ENCODE results near the gene DENND1A. TPM values are rescaled to one million over a fixed set of nuclear protein-coding genes. Genes with fewer than 3 reads are reported as not detected.

Gene DENND1A
- total RNA-seq, 4 donors from 2014 or later: 20.9 to 33.6 (median 23.7) TPM

GRCh38 chr9:123645126-123645525 is 284.8 kb downstream of the DENND1A start:
- Histone ChIP-seq H3K4me1 (peaks cover 6 to 33% (median 18%) of the 10 kb centered on the region in 3 donors), H3K27me3 (no peaks in the 10 kb centered on the region), H3K27ac (no peak overlapping the region), H3K4me3 (no peak overlapping the region), H3K36me3 (peaks cover 0 to 5% of the 10 kb centered on the region in 2 donors), H3K9me3 (no peaks in the 10 kb centered on the region)
- 94 to 100% methylated on average over 4 of the region's 4 CpGs for WGBS, 2 donors (ENCODE audit: low coverage in 1 of 2)
- TF ChIP-seq POLR2A (IDR thresholded peaks at IDR 0.05) (no peak), EP300 (IDR thresholded peaks at IDR 0.05) (no peak), POLR2AphosphoS5 (IDR thresholded peaks at IDR 0.05) (no peak)
- TF ChIP-seq, protein P1, sequence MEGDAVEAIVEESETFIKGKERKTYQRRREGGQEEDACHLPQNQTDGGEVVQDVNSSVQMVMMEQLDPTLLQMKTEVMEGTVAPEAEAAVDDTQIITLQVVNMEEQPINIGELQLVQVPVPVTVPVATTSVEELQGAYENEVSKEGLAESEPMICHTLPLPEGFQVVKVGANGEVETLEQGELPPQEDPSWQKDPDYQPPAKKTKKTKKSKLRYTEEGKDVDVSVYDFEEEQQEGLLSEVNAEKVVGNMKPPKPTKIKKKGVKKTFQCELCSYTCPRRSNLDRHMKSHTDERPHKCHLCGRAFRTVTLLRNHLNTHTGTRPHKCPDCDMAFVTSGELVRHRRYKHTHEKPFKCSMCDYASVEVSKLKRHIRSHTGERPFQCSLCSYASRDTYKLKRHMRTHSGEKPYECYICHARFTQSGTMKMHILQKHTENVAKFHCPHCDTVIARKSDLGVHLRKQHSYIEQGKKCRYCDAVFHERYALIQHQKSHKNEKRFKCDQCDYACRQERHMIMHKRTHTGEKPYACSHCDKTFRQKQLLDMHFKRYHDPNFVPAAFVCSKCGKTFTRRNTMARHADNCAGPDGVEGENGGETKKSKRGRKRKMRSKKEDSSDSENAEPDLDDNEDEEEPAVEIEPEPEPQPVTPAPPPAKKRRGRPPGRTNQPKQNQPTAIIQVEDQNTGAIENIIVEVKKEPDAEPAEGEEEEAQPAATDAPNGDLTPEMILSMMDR (IDR thresholded peaks at IDR 0.05): no peak
- no peak for ATAC-seq

DNA sequence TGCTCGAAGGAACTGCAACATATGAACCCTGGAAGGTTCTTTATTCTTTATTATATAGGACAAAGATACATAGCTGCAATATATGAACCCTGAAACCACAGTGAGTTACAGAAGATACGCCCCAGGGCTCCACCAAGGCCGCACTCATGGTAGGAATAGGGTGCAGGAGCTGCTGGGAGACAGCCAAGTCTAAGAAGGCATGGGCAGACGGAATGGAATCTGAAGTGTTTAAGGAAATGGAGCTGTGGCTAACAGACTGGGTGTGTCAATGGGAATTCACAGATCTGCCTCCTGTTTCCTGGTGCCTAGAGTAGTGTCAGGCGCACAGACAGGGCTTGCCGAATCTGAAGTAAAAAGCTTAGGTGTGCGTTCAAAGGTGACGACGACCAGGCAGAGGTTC is 286.4 kb downstream of the DENND1A start:
- ATAC-seq: no peak
- TF ChIP-seq POLR2A (IDR thresholded peaks at IDR 0.05) (no peak), POLR2AphosphoS5 (IDR thresholded peaks at IDR 0.05) (no peak), EP300 (IDR thresholded peaks at IDR 0.05) (no peak)
- TF ChIP-seq, protein P1 (IDR thresholded peaks at IDR 0.05): no peak
- H3K9me3 ChIP-seq: no peaks in the 10 kb centered on the region
- peaks cover 0 to 5% of the 10 kb centered on the region in 2 donors for H3K36me3 ChIP-seq
- H3K27me3 ChIP-seq: no peaks in the 10 kb centered on the region
- H3K27ac ChIP-seq: no peak overlapping the region
- H3K4me1 ChIP-seq: peaks cover 6 to 35% (median 18%) of the 10 kb centered on the region in 3 donors
- no peak overlapping the region for H3K4me3 ChIP-seq
- WGBS, 2 donors (ENCODE audit: low coverage in 1 of 2): 86 to 87% methylated on average over 5 to 9 of the region's 9 CpGs

DNA sequence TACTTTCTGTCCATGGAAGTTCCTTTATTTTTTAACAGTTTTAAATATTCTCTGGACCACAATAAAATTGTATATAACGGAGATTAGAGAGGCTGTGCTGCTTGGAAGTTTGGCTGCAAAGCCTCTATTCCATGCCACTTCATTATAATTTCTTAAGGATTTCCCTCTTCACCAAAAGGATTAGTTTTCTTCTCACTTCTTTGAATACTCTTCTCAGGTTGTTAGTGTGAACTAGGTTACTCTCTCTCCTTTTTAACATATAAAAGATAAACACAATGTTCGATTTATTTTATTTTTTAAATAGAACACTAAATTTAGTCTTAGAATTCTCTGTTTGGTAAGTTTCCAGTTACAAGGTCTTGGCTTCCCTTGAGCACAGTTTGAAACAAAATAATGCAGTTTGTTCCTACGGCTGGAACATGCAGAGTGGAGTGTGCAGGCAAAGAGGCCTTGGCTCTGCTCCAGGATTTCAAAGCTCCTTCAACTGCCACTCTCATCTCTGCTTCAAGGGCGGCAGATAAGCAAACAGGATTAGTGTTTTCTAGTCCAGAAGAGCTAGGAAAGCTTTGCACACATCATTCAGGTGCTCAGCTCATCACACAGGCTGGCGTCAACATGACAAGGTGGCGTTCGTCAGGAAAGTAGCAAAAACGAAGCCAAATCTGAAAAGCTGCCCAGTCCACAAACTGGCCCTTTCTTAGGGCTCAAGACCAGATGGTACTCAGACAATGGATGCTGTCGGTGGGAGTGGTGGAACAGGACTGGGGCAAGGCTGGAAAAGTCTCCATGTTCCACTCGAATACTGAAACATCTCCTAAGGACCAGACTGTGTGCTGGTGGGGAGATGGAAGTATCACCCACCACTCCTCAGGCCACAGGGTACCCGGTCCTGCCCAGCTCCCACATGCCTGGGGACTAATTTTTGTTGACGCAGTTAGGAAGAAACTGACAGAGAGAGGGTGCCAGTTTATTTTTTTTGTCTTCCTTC is 287.3 kb downstream of the DENND1A start:
- Histone ChIP-seq H3K27ac (peak overlapping the region in 3 of 4 donors; percentile 48 to 75 (median 70)), H3K4me1 (peaks cover 6 to 44% (median 18%) of the 10 kb centered on the region in 3 donors), H3K9me3 (no peaks in the 10 kb centered on the region), H3K4me3 (no peak overlapping the region), H3K36me3 (peaks cover 0 to 5% of the 10 kb centered on the region in 2 donors), H3K27me3 (no peaks in the 10 kb centered on the region)
- peak; percentile 58 for ATAC-seq
- 33 to 38% methylated on average over 9 to 10 of the region's 12 CpGs for WGBS, 2 donors (ENCODE audit: low coverage in 1 of 2)
- TF ChIP-seq POLR2AphosphoS5 (IDR thresholded peaks at IDR 0.05) (peak; percentile 33), POLR2A (IDR thresholded peaks at IDR 0.05) (no peak)

- H3K36me3 ChIP-seq: no peaks in the 10 kb centered on the region
- peaks cover 6 to 61% (median 18%) of the 10 kb centered on the region in 3 donors for H3K4me1 ChIP-seq
- no peaks in the 10 kb centered on the region for H3K27me3 ChIP-seq
- 83 to 93% methylated on average over 3 of the region's 4 CpGs for WGBS, 2 donors (ENCODE audit: low coverage in 1 of 2)
- peak overlapping the region in 1 of 4 donors; percentile 35 for H3K27ac ChIP-seq
- ATAC-seq: no peak
- no peaks in the 10 kb centered on the region for H3K9me3 ChIP-seq
- H3K4me3 ChIP-seq: no peak overlapping the region
- TF ChIP-seq, protein P1 (IDR thresholded peaks at IDR 0.05): no peak
- TF ChIP-seq EP300 (IDR thresholded peaks at IDR 0.05) (no peak), POLR2A (IDR thresholded peaks at IDR 0.05) (no peak), POLR2AphosphoS5 (IDR thresholded peaks at IDR 0.05) (no peak)
Observed at GRCh38 chr9:123640792-123641222, 289.1 kb downstream of the DENND1A start.

DNA sequence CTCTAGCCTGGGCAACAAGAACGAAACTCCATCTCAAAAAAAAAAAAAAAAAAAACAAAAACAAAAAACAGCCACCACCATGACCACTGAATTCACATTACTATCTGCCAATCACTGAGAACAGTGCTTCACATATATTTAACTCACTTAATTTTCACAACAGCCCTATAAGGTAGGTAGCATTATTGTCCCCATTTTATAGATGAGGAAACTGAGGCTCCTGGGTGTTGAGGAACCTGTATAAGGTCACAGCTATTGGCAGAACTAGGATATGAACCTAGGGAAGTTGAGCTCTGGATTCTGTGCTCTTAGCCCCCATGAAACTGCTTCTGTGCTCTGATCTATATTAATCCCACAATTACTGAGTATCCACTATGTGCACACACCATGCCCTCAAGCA is 290.2 kb downstream of the DENND1A start:
- peaks cover 6 to 71% (median 18%) of the 10 kb centered on the region in 3 donors for H3K4me1 ChIP-seq

More for the DNA sequence above, 290.2 kb downstream of the DENND1A start:
- Histone ChIP-seq H3K9me3 (no peaks in the 10 kb centered on the region), H3K27ac (peak overlapping the region in 1 of 4 donors; percentile 5), H3K4me3 (no peak overlapping the region), H3K36me3 (no peaks in the 10 kb centered on the region), H3K27me3 (no peaks in the 10 kb centered on the region)
- ATAC-seq: no peak
- WGBS, 2 donors (ENCODE audit: low coverage in 1 of 2): 100% methylated on average over 1 of the region's 1 CpG
- TF ChIP-seq EP300 (IDR thresholded peaks at IDR 0.05): no peak
- TF ChIP-seq, protein P1 (IDR thresholded peaks at IDR 0.05): no peak
- TF ChIP-seq POLR2A (IDR thresholded peaks at IDR 0.05): no peak
- no peak for TF ChIP-seq POLR2AphosphoS5 (IDR thresholded peaks at IDR 0.05)
